Measurements from ENCODE around the gene PNISR. TPM values are rescaled to one million over a fixed set of nuclear protein-coding genes. Genes with fewer than 3 reads are reported as not detected.
A peak's percentile ranks its signal among the peaks of the same experiment; 100 is the strongest.

Gene PNISR
- total and polyA plus RNA-seq, 2 of the 13 experiments (the other 11 are each of a cell fraction or from before 2014, with no cell fraction given), result 43.0 to 48.0 TPM

GRCh38 chr6:99425647-99426450 is 741 bp upstream of the PNISR start (continued):
- TF ChIP-seq ZSCAN20 (CRISPR knock-in tag; IDR thresholded peaks at IDR 0.05; ENCODE audit: borderline replicate concordance) (no peak), EHMT2 (IDR thresholded peaks at IDR 0.05; ENCODE audit: borderline replicate concordance, low read depth, low read length) (peak; percentile 92; the same call in 1 of the 2 replicates), RFXAP (CRISPR knock-in tag; IDR thresholded peaks at IDR 0.05; ENCODE audit: borderline replicate concordance) (peak; percentile 14; the same call in 1 of the 2 replicates), ZNF329 (CRISPR knock-in tag; IDR thresholded peaks at IDR 0.05; ENCODE audit: low read depth) (no peak), SMAD3 (CRISPR knock-in tag; IDR thresholded peaks at IDR 0.05) (peak; percentile 54; the same call in 1 of the 2 replicates), ZNF772 (CRISPR knock-in tag; IDR thresholded peaks at IDR 0.05) (no peak), RELA (CRISPR knock-in tag; IDR thresholded peaks at IDR 0.05) (no peak), ZNF484 (CRISPR knock-in tag; IDR thresholded peaks at IDR 0.05; ENCODE audit: borderline replicate concordance, low read depth) (no peak), ZBTB42 (CRISPR knock-in tag; IDR thresholded peaks at IDR 0.05) (no peak), ZNF207 (IDR thresholded peaks at IDR 0.05; ENCODE audit: borderline replicate concordance) (no peak), ZSCAN29 (CRISPR knock-in tag; conservative IDR thresholded peaks at IDR 0.05) (no peak), GATAD1 (CRISPR knock-in tag; IDR thresholded peaks at IDR 0.05) (peak; percentile 71), NR1H2 (CRISPR knock-in tag; IDR thresholded peaks at IDR 0.05; ENCODE audit: borderline replicate concordance, low read depth) (no peak), NONO (IDR thresholded peaks at IDR 0.05) (no peak), NONO (CRISPR knock-in tag; conservative IDR thresholded peaks at IDR 0.05) (no peak; the same call in none of the 2 replicates), ELK4 (CRISPR knock-in tag; IDR thresholded peaks at IDR 0.05; ENCODE audit: borderline replicate concordance) (no peak), CENPX (CRISPR knock-in tag; IDR thresholded peaks at IDR 0.05) (no peak)
- TF ChIP-seq, protein P1, sequence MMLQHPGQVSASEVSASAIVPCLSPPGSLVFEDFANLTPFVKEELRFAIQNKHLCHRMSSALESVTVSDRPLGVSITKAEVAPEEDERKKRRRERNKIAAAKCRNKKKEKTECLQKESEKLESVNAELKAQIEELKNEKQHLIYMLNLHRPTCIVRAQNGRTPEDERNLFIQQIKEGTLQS (CRISPR knock-in tag; IDR thresholded peaks at IDR 0.05), result 0 out of 2 replicates have a peak, but pooled peaks have one; percentile 7
- TF ChIP-seq, protein P2, sequence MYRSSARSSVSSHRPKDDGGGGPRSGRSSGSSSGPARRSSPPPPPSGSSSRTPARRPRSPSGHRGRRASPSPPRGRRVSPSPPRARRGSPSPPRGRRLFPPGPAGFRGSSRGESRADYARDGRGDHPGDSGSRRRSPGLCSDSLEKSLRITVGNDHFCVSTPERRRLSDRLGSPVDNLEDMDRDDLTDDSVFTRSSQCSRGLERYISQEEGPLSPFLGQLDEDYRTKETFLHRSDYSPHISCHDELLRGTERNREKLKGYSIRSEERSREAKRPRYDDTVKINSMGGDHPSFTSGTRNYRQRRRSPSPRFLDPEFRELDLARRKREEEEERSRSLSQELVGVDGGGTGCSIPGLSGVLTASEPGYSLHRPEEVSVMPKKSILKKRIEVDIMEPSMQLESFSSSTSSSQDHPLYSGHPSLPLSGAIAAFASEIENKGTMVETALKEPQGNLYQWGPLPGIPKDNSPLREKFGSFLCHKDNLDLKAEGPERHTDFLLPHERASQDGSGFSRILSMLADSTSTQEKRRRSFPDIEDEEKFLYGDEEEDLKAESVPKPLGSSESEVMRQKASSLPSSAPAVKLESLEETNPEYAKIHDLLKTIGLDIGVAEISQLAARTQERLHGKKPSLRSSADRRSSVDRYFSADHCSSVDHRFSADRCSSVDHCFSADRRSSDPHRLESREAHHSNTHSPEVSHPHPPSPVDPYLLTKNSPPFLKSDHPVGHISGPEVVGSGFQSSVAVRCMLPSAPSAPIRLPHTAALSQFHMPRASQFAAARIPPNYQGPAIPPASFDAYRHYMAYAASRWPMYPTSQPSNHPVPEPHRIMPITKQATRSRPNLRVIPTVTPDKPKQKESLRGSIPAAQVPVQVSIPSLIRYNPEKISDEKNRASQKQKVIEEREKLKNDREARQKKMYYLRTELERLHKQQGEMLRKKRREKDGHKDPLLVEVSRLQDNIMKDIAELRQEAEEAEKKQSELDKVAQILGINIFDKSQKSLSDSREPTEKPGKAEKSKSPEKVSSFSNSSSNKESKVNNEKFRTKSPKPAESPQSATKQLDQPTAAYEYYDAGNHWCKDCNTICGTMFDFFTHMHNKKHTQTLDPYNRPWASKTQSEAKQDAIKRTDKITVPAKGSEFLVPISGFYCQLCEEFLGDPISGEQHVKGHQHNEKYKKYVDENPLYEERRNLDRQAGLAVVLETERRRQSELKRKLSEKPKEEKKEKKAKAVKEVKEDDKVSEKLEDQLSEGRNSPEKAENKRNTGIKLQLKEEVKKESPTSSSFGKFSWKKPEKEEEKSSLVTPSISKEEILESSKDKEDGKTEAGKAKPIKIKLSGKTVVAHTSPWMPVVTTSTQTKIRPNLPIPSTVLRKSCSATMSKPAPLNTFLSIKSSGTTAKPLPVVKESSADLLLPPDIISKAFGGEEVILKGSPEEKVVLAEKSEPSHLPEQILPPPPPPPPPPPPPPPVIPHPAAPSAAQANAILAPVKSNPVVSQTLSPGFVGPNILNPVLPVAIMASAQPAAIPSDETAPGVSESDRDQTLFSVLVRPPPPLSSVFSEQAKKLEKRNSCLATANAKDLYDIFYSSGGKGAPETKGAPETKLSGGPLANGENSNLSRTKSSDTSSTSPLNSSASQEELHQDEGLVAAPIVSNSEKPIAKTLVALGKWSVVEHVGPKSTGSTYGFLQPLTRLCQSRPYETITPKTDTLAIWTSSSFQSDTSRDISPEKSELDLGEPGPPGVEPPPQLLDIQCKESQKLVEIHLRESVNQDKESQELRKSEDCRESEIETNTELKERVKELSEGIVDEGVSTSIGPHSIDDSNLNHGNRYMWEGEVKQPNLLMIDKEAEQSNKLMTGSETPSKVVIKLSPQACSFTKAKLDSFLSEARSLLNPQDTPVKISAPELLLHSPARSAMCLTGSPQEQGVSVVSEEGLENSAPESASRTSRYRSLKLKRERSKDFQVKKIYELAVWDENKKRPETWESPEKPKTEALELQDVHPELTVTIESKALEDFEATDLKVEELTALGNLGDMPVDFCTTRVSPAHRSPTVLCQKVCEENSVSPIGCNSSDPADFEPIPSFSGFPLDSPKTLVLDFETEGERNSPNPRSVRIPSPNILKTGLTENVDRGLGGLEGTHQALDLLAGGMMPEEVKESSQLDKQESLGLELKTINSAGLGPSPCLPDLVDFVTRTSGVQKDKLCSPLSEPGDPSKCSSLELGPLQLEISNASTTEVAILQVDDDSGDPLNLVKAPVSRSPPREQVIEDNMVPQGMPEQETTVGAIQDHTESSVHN (CRISPR knock-in tag; IDR thresholded peaks at IDR 0.05), result no peak

Data from HepG2 (cell line).